GM19099 (cell line): ENCODE results near the gene GRB10.

Experiments used
- POLR2A ChIP-seq: IDR thresholded peaks from 3 replicates; pipeline ENCODE4 v1.6.1; 2011; ENCODE audit warnings: low read depth; ENCODE audit not compliant: insufficient read length; ENCODE audit errors: extremely low read depth

GRB10 gene

GRCh38 chr7:50656141-50656895 lies 126.4 kb downstream of the GRB10 start:
- no peak for TF ChIP-seq POLR2A

- TF ChIP-seq POLR2A, result no peak
Measured at GRCh38 chr7:50655490-50655889, 127.2 kb downstream of the GRB10 start.

- TF ChIP-seq POLR2A, result no peak
Measured at GRCh38 chr7:50655020-50655419, 127.7 kb downstream of the GRB10 start.

GRCh38 chr7:50653981-50654425 lies 128.7 kb downstream of the GRB10 start:
- no peak for TF ChIP-seq POLR2A

GRCh38 chr7:50653126-50653864 lies 129.4 kb downstream of the GRB10 start:
- no peak for TF ChIP-seq POLR2A

- no peak for TF ChIP-seq POLR2A
Measured at GRCh38 chr7:50652400-50653125, 130.1 kb downstream of the GRB10 start.

GRCh38 chr7:50651271-50651989 lies 131.3 kb downstream of the GRB10 start:
- no peak for TF ChIP-seq POLR2A

GRCh38 chr7:50650057-50650664 lies 132.5 kb downstream of the GRB10 start:
- TF ChIP-seq POLR2A, result no peak

GRCh38 chr7:50649259-50649885 lies 133.3 kb downstream of the GRB10 start:
- no peak for TF ChIP-seq POLR2A

- TF ChIP-seq POLR2A, result no peak
Measured at GRCh38 chr7:50648570-50649169, 134.0 kb downstream of the GRB10 start.

GRCh38 chr7:50648076-50648475 lies 134.6 kb downstream of the GRB10 start:
- TF ChIP-seq POLR2A, result no peak

GRCh38 chr7:50647286-50647980 lies 135.3 kb downstream of the GRB10 start:
- TF ChIP-seq POLR2A, result no peak

GRCh38 chr7:50646069-50646468 lies 136.6 kb downstream of the GRB10 start:
- TF ChIP-seq POLR2A, result no peak
